Gastroesophageal sphincter (tissue), 3 donors: ENCODE results near the gene SMPD3.

Experiments
- CTCF ChIP-seq, 4 experiments: fragments of 200-600 bp in 2 of 4; fragments of 450-650 bp in 2 of 4; sonication (generic) in 1 of 4; IDR thresholded peaks; one replicate each; pipeline ENCODE4 v1.5.1; 2017 to 2019; ENCODE audit warnings: antibody characterized with exemption in 4 of 4, mild to moderate bottlenecking in 2 of 4, moderate library complexity in 2 of 4
- EP300 ChIP-seq: sonication (generic); formaldehyde crosslinking; IDR thresholded peaks from one replicate; pipeline ENCODE4 v1.6.1; 2017; ENCODE audit warnings: antibody characterized with exemption, mild to moderate bottlenecking
- POLR2A ChIP-seq, 2 donors: fragments of 450-650 bp; IDR thresholded peaks; one replicate each; pipeline ENCODE4 v1.6.1; 2017; ENCODE audit warnings: antibody characterized with exemption in 2 of 2, mild to moderate bottlenecking in 2 of 2, moderate library complexity in 1 of 2
- POLR2AphosphoS5 ChIP-seq: sonication (generic); formaldehyde crosslinking; IDR thresholded peaks from one replicate; pipeline ENCODE4 v1.6.1; 2017; ENCODE audit warnings: antibody characterized with exemption

DNA sequence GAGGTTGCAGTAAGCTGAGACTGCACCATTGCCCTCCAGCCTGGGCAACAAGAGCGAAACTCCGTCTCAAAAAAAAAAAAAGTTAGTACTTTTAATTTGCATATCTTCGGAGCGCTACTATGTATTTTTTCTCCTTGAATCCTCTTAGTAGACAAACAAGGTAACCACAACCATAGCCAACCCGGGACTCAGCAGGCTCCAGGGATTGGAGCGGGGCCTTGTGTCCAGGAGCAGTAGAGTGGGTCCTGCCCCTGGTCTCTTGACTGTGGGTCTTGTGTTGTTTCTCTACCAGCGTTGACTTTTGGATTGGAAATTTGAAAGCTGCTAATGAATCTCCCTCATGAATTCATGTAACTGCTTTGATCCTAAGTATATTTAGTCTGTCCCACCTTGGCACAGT is 105.2 kb downstream of the SMPD3 start:
- TF ChIP-seq CTCF (IDR thresholded peaks at IDR 0.05), result no peak
- no peak for TF ChIP-seq EP300
- no peak for TF ChIP-seq POLR2A (IDR thresholded peaks at IDR 0.05)
- no peak for TF ChIP-seq POLR2AphosphoS5
